ENCODE measurements around the gene ODC1.

ODC1 gene

GRCh38 chr2:10471046-10471571 lies 23.0 kb upstream of the ODC1 start:
- TF ChIP-seq CTCF (IDR thresholded peaks at IDR 0.05): no peak
- TF ChIP-seq ZFX (IDR thresholded peaks at IDR 0.05; ENCODE audit: borderline replicate concordance): no peak

GRCh38 chr2:10469955-10470608 lies 22.0 kb upstream of the ODC1 start:
- TF ChIP-seq ZFX (IDR thresholded peaks at IDR 0.05; ENCODE audit: borderline replicate concordance): no peak
- no peak for TF ChIP-seq CTCF (IDR thresholded peaks at IDR 0.05)
- no peak overlapping the region for H3K27ac ChIP-seq

More at GRCh38 chr2:10471046-10471571, 23.0 kb upstream of the ODC1 start:
- H3K27ac ChIP-seq: no peak overlapping the region

- TF ChIP-seq CTCF (IDR thresholded peaks at IDR 0.05): no peak
- TF ChIP-seq ZFX (IDR thresholded peaks at IDR 0.05; ENCODE audit: borderline replicate concordance): no peak
- no peak overlapping the region for H3K27ac ChIP-seq
These were observed 21.2 kb upstream of the ODC1 start for GRCh38 chr2:10469301-10469700.

- no peak overlapping the region for H3K27ac ChIP-seq
- TF ChIP-seq CTCF (IDR thresholded peaks at IDR 0.05) (no peak), ZFX (IDR thresholded peaks at IDR 0.05; ENCODE audit: borderline replicate concordance) (no peak)
These were observed 19.3 kb upstream of the ODC1 start for GRCh38 chr2:10467401-10467800.

- no peak overlapping the region for H3K27ac ChIP-seq
- TF ChIP-seq ZFX (IDR thresholded peaks at IDR 0.05; ENCODE audit: borderline replicate concordance) (no peak), CTCF (IDR thresholded peaks at IDR 0.05) (no peak)
These were observed 18.7 kb upstream of the ODC1 start for GRCh38 chr2:10466801-10467200.

- TF ChIP-seq ZFX (IDR thresholded peaks at IDR 0.05; ENCODE audit: borderline replicate concordance): no peak
- TF ChIP-seq CTCF (IDR thresholded peaks at IDR 0.05): no peak
- no peak overlapping the region; the same call in 1 of the 2 replicates for H3K27ac ChIP-seq
These were observed 17.8 kb upstream of the ODC1 start for GRCh38 chr2:10465910-10466309.
